Sigmoid colon (tissue), 4 donors: ENCODE measurements around the gene RNF167.

Experiments
- CTCF ChIP-seq, 4 experiments: fragments of 450-650 bp in 3 of 4; fragments of 200-600 bp in 1 of 4; IDR thresholded peaks; one replicate each; pipeline ENCODE4 v1.5.1; 2016 to 2019; ENCODE audit warnings: antibody characterized with exemption in 4 of 4, mild to moderate bottlenecking in 3 of 4, moderate library complexity in 2 of 4
- POLR2A ChIP-seq, 2 donors: fragments of 450-650 bp; IDR thresholded peaks; one replicate each; pipeline ENCODE4 v1.6.1; 2016; ENCODE audit warnings: antibody characterized with exemption in 2 of 2, mild to moderate bottlenecking in 2 of 2, moderate library complexity in 2 of 2
- POLR2AphosphoS5 ChIP-seq, 4 donors: sonication (generic); formaldehyde crosslinking; IDR thresholded peaks; one replicate each; pipeline ENCODE4 v1.6.1; 2017; ENCODE audit warnings: antibody characterized with exemption in 4 of 4

DNA sequence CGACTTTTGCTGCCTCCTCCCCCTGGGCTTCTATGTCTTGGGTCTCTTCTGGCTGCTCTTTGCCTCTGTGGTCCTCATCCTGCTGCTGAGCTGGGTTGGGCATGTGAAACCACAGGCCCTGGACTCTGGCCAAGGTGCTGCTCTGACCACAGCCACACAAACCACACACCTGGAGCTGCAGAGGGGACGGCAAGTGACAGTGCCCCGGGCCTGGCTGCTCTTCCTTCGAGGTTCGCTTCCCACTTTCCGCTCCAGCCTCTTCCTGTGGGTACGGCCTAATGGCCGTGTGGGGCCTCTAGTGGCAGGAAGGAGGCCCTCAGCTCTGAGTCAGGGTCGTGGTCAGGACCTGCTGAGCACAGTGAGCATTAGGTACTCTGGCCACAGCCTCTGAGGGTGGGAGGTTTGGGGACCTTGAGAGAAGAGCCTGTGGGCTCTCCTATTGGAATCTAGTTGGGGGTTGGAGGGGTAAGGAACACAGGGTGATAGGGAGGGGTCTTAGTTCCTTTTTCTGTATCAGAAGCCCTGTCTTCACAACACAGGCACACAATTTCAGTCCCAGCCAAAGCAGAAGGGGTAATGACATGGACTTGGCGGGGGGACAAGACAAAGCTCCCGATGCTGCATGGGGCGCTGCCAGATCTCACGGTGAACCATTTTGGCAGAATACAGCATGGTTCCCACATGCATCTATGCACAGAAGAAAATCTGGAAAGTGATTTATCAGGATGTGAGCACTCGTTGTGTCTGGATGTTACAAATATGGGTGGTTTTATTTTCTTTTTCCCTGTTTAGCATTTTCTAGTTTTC is 5.7 kb upstream of the RNF167 start:
- TF ChIP-seq CTCF (IDR thresholded peaks at IDR 0.05) (peak in 1 of 4 experiments; percentile 6), POLR2A (IDR thresholded peaks at IDR 0.05) (no peak), POLR2AphosphoS5 (IDR thresholded peaks at IDR 0.05) (no peak)
